Globus pallidus (tissue), 1 donor: ENCODE data around the gene AMFR.

Experiments
- DNase-seq: peaks from one replicate; pipeline ENCODE4 v3.0.0-alpha.2; 2015; ENCODE audit warnings: low spot score

The AMFR gene

GRCh38 chr16:56330476-56330875 lies 94.9 kb downstream of the AMFR start:
- DNase-seq = no peak

GRCh38 chr16:56329887-56330286 lies 95.5 kb downstream of the AMFR start:
- no peak for DNase-seq

GRCh38 chr16:56328276-56329022 lies 96.9 kb downstream of the AMFR start:
- no peak for DNase-seq

GRCh38 chr16:56327929-56328258 lies 97.5 kb downstream of the AMFR start:
- DNase-seq = no peak

GRCh38 chr16:56327071-56327928 lies 98.0 kb downstream of the AMFR start:
- DNase-seq = no peak

GRCh38 chr16:56325956-56326355 lies 99.4 kb downstream of the AMFR start:
- DNase-seq = no peak

GRCh38 chr16:56324406-56324805 lies 100.9 kb downstream of the AMFR start:
- DNase-seq = no peak

GRCh38 chr16:56321571-56321970 lies 103.8 kb downstream of the AMFR start:
- DNase-seq = no peak

GRCh38 chr16:56320811-56321558 lies 104.4 kb downstream of the AMFR start:
- DNase-seq = no peak

- no peak for DNase-seq
Observed at GRCh38 chr16:56320056-56320455, 105.3 kb downstream of the AMFR start.

GRCh38 chr16:56319376-56319775 lies 106.0 kb downstream of the AMFR start:
- DNase-seq = no peak

- no peak for DNase-seq
Observed at GRCh38 chr16:56318827-56319140, 106.6 kb downstream of the AMFR start.

- DNase-seq = peak; percentile 91
Observed at GRCh38 chr16:56317998-56318826, 107.1 kb downstream of the AMFR start.

- DNase-seq = no peak
Observed at GRCh38 chr16:56316545-56316944, 108.8 kb downstream of the AMFR start.

GRCh38 chr16:56315955-56316354 lies 109.4 kb downstream of the AMFR start:
- DNase-seq = no peak

- no peak for DNase-seq
Observed at GRCh38 chr16:56314244-56314850, 111.0 kb downstream of the AMFR start.

- no peak for DNase-seq
Observed at GRCh38 chr16:56312556-56312955, 112.8 kb downstream of the AMFR start.

- DNase-seq = no peak
Observed at GRCh38 chr16:56312028-56312300, 113.4 kb downstream of the AMFR start.
